OCI-LY3 (cell line): ENCODE data around the gene MYBPHL.

Experiments used
- H2AFZ ChIP-seq: fragments of 200-600, 300-600 bp; shearing (Covaris generic); 2 replicates; pipeline ENCODE4 v1.6.0; 2014; ENCODE audit warnings: antibody characterized with exemption, low read depth, low read length
- H3K27ac ChIP-seq: fragments of 200-600, 300-600 bp; sonication (generic); 2 replicates; pipeline ENCODE4 v1.5.1; 2014; ENCODE audit warnings: mild to moderate bottlenecking, low read length, moderate library complexity, mixed read lengths
- H3K27me3 ChIP-seq: fragments of 200-600, 300-600 bp; sonication (generic); 2 replicates; pipeline ENCODE4 v1.6.1; 2014; ENCODE audit warnings: low read depth, low read length, mixed read lengths
- H3K36me3 ChIP-seq: fragments of 200-600, 300-600 bp; sonication (generic); replicated peaks from 2 replicates; pipeline ENCODE3; 2014; ENCODE audit warnings: low read depth, low read length, mixed read lengths
- H3K4me1 ChIP-seq: fragments of 300-600, 200-600 bp; sonication (generic); 2 replicates; pipeline ENCODE4 v1.6.1; 2014; ENCODE audit warnings: low read length, mixed read lengths
- H3K4me2 ChIP-seq: fragments of 200-600, 300-600 bp; sonication (generic); 2 replicates; pipeline ENCODE4 v1.6.1; 2014; ENCODE audit warnings: low read length, mixed read lengths
- H3K4me3 ChIP-seq: fragments of 300-600, 200-600 bp; sonication (generic); 2 replicates; pipeline ENCODE4 v1.5.1; 2014; ENCODE audit warnings: antibody characterized with exemption, mild to moderate bottlenecking, low read length, moderate library complexity
- H3K79me2 ChIP-seq: fragments of 300-600, 200-600 bp; shearing (Covaris generic); 2 replicates; pipeline ENCODE4 v1.6.1; 2014; ENCODE audit warnings: mild to moderate bottlenecking, low read length, mixed read lengths
- H3K9ac ChIP-seq: fragments of 300-600, 200-600 bp; shearing (Covaris generic); 2 replicates; pipeline ENCODE4 v1.6.0; 2014; ENCODE audit warnings: mild to moderate bottlenecking, low read length, moderate library complexity
- H3K9me3 ChIP-seq: fragments of 200-600, 300-600 bp; shearing (Covaris generic); 2 replicates; pipeline ENCODE4 v1.6.1; 2014; ENCODE audit warnings: low read length, mixed read lengths; ENCODE audit not compliant: insufficient read depth
- H4K20me1 ChIP-seq: fragments of 200-600, 300-600 bp; sonication (generic); 2 replicates; pipeline ENCODE4 v1.6.1; 2016; ENCODE audit warnings: low read length, mixed read lengths; ENCODE audit not compliant: insufficient read depth
- EZH2phosphoT487 ChIP-seq: fragments of 200-600 bp; shearing (Covaris generic); IDR thresholded peaks from 2 replicates; pipeline ENCODE4 v1.6.1; 2018; ENCODE audit warnings: antibody characterized with exemption, mixed run types, low read depth
- TF ChIP-seq, protein P1 (sequence below): fragments of 200-600, 300-600 bp; sonication (generic); IDR thresholded peaks from 2 replicates; pipeline ENCODE4 v1.5.1; 2014; ENCODE audit warnings: antibody characterized with exemption, low read length, low read depth

MYBPHL gene

DNA sequence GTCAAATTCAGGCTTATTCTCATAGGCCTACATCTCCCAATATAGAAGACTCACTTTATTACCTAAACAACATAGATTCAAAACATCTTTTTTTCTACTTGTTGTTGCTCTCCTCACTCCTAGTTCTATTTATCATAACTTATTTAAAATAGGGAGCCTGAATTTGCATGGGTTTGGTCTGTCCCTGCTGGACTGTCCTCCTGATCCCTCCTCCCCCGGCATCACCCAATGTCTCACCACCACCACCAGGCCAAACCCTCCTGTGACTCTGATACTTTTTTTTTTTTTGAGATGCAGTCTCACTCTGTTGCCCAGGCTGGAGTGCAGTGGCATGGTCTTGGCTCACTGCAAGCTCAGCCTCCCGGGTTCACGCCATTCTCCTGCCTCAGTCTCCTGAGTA is 31.8 kb upstream of the MYBPHL start:
- no peak for TF ChIP-seq EZH2phosphoT487
- TF ChIP-seq, protein P1, sequence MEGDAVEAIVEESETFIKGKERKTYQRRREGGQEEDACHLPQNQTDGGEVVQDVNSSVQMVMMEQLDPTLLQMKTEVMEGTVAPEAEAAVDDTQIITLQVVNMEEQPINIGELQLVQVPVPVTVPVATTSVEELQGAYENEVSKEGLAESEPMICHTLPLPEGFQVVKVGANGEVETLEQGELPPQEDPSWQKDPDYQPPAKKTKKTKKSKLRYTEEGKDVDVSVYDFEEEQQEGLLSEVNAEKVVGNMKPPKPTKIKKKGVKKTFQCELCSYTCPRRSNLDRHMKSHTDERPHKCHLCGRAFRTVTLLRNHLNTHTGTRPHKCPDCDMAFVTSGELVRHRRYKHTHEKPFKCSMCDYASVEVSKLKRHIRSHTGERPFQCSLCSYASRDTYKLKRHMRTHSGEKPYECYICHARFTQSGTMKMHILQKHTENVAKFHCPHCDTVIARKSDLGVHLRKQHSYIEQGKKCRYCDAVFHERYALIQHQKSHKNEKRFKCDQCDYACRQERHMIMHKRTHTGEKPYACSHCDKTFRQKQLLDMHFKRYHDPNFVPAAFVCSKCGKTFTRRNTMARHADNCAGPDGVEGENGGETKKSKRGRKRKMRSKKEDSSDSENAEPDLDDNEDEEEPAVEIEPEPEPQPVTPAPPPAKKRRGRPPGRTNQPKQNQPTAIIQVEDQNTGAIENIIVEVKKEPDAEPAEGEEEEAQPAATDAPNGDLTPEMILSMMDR = no peak
- no peaks in the 10 kb centered on the region for H4K20me1 ChIP-seq
- no peaks in the 10 kb centered on the region for H3K79me2 ChIP-seq
- no peaks in the 10 kb centered on the region for H3K9me3 ChIP-seq
- no peaks in the 10 kb centered on the region for H3K36me3 ChIP-seq
- H3K4me3 ChIP-seq = no peak overlapping the region
- no peak overlapping the region for H3K4me2 ChIP-seq
- no peak overlapping the region for H2AFZ ChIP-seq
- H3K9ac ChIP-seq = no peak overlapping the region
- H3K27me3 ChIP-seq = peaks cover 3% of the 10 kb centered on the region; the same call in 1 of the 2 replicates
- H3K4me1 ChIP-seq = no peaks in the 10 kb centered on the region
- H3K27ac ChIP-seq = no peak overlapping the region

DNA sequence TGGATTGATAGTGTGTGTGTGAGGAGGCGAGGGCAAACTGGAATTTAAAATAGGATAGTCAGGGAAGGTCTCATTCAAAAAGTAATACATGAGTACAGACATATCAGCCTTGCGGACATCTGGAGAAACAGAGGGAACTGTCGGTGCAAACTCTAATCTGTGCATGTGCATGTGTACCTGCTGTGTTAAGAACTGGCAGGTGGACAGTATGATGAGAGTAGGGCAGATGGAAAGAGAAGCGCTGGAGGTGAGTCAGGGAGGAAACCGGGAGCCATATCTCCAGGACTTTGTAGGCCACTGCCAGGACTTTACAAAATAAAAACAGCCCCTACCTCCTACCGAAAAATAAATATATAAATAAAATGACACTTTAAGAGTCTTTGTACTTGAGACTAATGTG is 31.3 kb upstream of the MYBPHL start:
- H3K4me1 ChIP-seq = no peaks in the 10 kb centered on the region
- no peak overlapping the region for H3K9ac ChIP-seq
- H3K27me3 ChIP-seq = peaks cover 3% of the 10 kb centered on the region; the same call in 1 of the 2 replicates
- no peak overlapping the region for H3K4me3 ChIP-seq
- no peaks in the 10 kb centered on the region for H3K79me2 ChIP-seq
- no peak overlapping the region for H2AFZ ChIP-seq
- H4K20me1 ChIP-seq = no peaks in the 10 kb centered on the region
- no peaks in the 10 kb centered on the region for H3K9me3 ChIP-seq
- TF ChIP-seq, protein P1 = no peak
- TF ChIP-seq EZH2phosphoT487 = no peak
- no peak overlapping the region for H3K4me2 ChIP-seq
- H3K27ac ChIP-seq = no peak overlapping the region
- no peaks in the 10 kb centered on the region for H3K36me3 ChIP-seq

DNA sequence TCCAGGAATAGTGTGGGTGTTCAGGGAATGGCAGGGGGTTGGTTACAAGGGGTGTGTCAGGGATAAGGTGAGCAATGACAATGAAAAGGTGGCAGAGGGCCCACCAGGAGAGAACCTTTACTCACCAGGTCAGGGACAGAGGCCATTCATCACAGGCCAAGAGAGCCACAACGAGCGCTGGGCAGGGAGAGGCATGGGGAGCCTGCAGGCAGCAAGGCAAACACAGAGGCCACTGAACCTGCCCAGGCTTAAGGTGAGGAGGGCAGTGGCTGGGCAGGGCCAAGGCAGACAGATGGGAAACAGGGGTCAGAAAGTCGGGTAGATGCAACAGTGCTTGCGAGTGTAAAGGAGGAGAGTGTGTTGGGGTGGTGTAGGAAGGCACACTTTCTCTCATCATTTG is 28.3 kb upstream of the MYBPHL start:
- Histone ChIP-seq H3K27me3 (no peaks in the 10 kb centered on the region), H3K9ac (no peak overlapping the region), H3K4me1 (no peaks in the 10 kb centered on the region), H3K27ac (no peak overlapping the region), H4K20me1 (no peaks in the 10 kb centered on the region), H3K4me3 (no peak overlapping the region), H3K79me2 (no peaks in the 10 kb centered on the region), H2AFZ (no peak overlapping the region), H3K4me2 (no peak overlapping the region), H3K36me3 (no peaks in the 10 kb centered on the region), H3K9me3 (no peaks in the 10 kb centered on the region)
- no peak for TF ChIP-seq EZH2phosphoT487
- TF ChIP-seq, protein P1 = no peak

DNA sequence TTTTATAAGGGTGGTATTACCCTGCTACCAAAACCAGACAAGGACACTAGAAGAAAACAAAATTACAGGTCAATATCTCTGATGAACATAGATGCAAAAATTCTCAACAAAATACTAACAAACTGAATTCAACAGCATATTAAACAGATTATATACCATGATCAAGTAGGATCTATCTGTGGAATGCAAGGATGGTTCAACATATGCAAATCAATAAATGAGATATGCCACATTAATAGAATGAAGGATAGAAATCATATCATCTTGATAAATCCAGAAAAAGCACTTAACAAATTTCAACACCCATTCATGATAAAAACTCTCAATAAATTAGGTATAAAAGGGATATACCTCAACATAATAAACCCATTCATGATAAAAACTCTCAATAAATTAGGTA is 24.3 kb upstream of the MYBPHL start:
- no peak overlapping the region for H3K4me2 ChIP-seq
- no peaks in the 10 kb centered on the region for H3K36me3 ChIP-seq
- H3K27me3 ChIP-seq = no peaks in the 10 kb centered on the region
- no peak overlapping the region for H3K27ac ChIP-seq
- no peaks in the 10 kb centered on the region for H3K9me3 ChIP-seq
- no peak overlapping the region for H3K4me3 ChIP-seq
- H3K79me2 ChIP-seq = no peaks in the 10 kb centered on the region
- TF ChIP-seq, protein P1 = no peak
- no peak for TF ChIP-seq EZH2phosphoT487
- no peaks in the 10 kb centered on the region for H3K4me1 ChIP-seq
- H3K9ac ChIP-seq = no peak overlapping the region
- H2AFZ ChIP-seq = no peak overlapping the region
- H4K20me1 ChIP-seq = no peaks in the 10 kb centered on the region
